T-cell (primary cell): Measurements from ENCODE around the gene NDUFS5. TPM values are rescaled to one million over a fixed set of nuclear protein-coding genes. Genes with fewer than 3 reads are reported as not detected.
"Not testable (repeated sequence)": the region's sequence is repeated elsewhere in the genome, so short reads cannot be mapped to it uniquely, and the experiment has no call there.

Experiments used
- ATAC-seq, 4 experiments: fragments of 200-7000 bp in 3 of 4; fragments of 150-1000 bp in 1 of 4; cut with Tn5 transposase; replicated peaks in 1 of 4; 1 replicate in 3 of 4; 2 replicates in 1 of 4; pipeline ENCODE4 v1.10.0; 2021; ENCODE audit warnings: moderate library complexity in 3 of 4, mild to moderate bottlenecking in 2 of 4, moderate number of reproducible peaks in 1 of 4
- CTCF ChIA-PET, 2 donors: fragments of 300-600 bp; sonication (Branson Sonifier 250); formaldehyde crosslinking; loops; one replicate each; lab custom pipeline; 2022; ENCODE audit warnings: antibody characterized with exemption in 2 of 2; lab: Charles Lee
- POLR2A ChIA-PET, 2 donors: fragments of 300-600 bp; sonication (Branson Sonifier 250); formaldehyde crosslinking; loops; one replicate each; lab custom pipeline; 2022; ENCODE audit warnings: antibody characterized with exemption in 2 of 2; lab: Charles Lee
- DNase-seq, 35 experiments: peaks; one replicate each; pipeline versions ENCODE4 v3.0.0 to v3.0.0-alpha.2; 2013 to 2023
- H3K27ac ChIP-seq: one replicate; pipeline ENCODE4 v1.5.1; 2013; ENCODE audit warnings: low read length
- H3K27me3 ChIP-seq, 2 experiments: replicated peaks in 1 of 2; 1 replicate in 1 of 2; 2 replicates in 1 of 2; pipeline versions ENCODE4 v1.6.1 to v1.7.0; 2013; ENCODE audit warnings: low read length in 1 of 2, mixed read lengths in 1 of 2; ENCODE audit not compliant: control insufficient read depth in 2 of 2, insufficient read depth in 2 of 2; ENCODE audit errors: extremely low read depth in 1 of 2
- H3K36me3 ChIP-seq, 2 donors: 1 replicate in 1 of 2; 2 replicates in 1 of 2; pipeline versions ENCODE4 v1.6.1 to v1.7.0; 2013; ENCODE audit warnings: low read length in 1 of 2; ENCODE audit not compliant: control insufficient read depth in 2 of 2, insufficient read depth in 1 of 2; ENCODE audit errors: extremely low read depth in 1 of 2
- H3K4me1 ChIP-seq, 2 experiments: 1 replicate in 1 of 2; 2 replicates in 1 of 2; pipeline versions ENCODE4 v1.6.1 to v1.7.0; 2013; ENCODE audit warnings: low read length in 2 of 2, mixed read lengths in 1 of 2; ENCODE audit not compliant: insufficient read depth in 2 of 2, control insufficient read depth in 1 of 2; ENCODE audit errors: extremely low read depth in 1 of 2
- H3K4me3 ChIP-seq, 2 donors: 1 replicate in 1 of 2; 2 replicates in 1 of 2; pipeline versions ENCODE4 v1.5.1 to v1.7.0; 2013; ENCODE audit warnings: mild to moderate bottlenecking in 2 of 2, low read length in 1 of 2, moderate library complexity in 1 of 2; ENCODE audit not compliant: control insufficient read depth in 1 of 2; ENCODE audit errors: extremely low read depth in 1 of 2
- H3K9me3 ChIP-seq: 2 replicates; pipeline ENCODE4 v1.7.0; 2013
- H3K27ac Mint-ChIP-seq, 2 donors: one replicate each; pipeline ENCODE4 v1.8.0; 2020 to 2021; ENCODE audit warnings: mild to moderate bottlenecking in 2 of 2, mixed read lengths in 2 of 2
- H3K27me3 Mint-ChIP-seq, 2 donors: one replicate each; pipeline ENCODE4 v1.8.0; 2021 to 2022; ENCODE audit warnings: mixed read lengths in 2 of 2
- H3K36me3 Mint-ChIP-seq: one replicate; pipeline ENCODE4 v1.8.0; 2021; ENCODE audit warnings: mixed read lengths
- H3K4me1 Mint-ChIP-seq, 3 donors: one replicate each; pipeline ENCODE4 v1.8.0; 2020 to 2022; ENCODE audit warnings: mixed read lengths in 3 of 3, mild to moderate bottlenecking in 1 of 3
- H3K4me3 Mint-ChIP-seq, 3 donors: one replicate each; pipeline ENCODE4 v1.8.0; 2020 to 2022; ENCODE audit warnings: mild to moderate bottlenecking in 3 of 3, mixed read lengths in 3 of 3, moderate library complexity in 3 of 3
- H3K9me3 Mint-ChIP-seq, 3 donors: one replicate each; pipeline ENCODE4 v1.8.0; 2020 to 2022; ENCODE audit warnings: mixed read lengths in 3 of 3
- WGBS: methylation state at CpG from one replicate; pipeline ENCODE4 v1.1.5; 2013; ENCODE audit warnings: missing lambda C conversion rate; ENCODE audit not compliant: insufficient coverage; 5-methylcytosine and 5-hydroxymethylcytosine counted together
- total RNA-seq, 35 experiments: library from RNA in 6 of 35; stranded (reverse) in 6 of 35; fragments of 120-200 nt in 1 of 35; gene quantifications; one replicate each; pipeline versions ENCODE4 v1.2.1 to v1.2.4 and lab custom pipeline; 2013 to 2026

NDUFS5 gene
- total RNA-seq, 5 donors from 2014 or later (not counting 1 experiment from before 2014, with no cell fraction given): 95.3 to 120 (median 101) TPM

- H3K36me3 Mint-ChIP-seq: peaks cover 4% of the 10 kb centered on the region
- no peaks in the 10 kb centered on the region for H3K4me1 Mint-ChIP-seq
- H3K27me3 Mint-ChIP-seq: no peaks in the 10 kb centered on the region
- H3K9me3 Mint-ChIP-seq: no peaks in the 10 kb centered on the region
- ChIA-PET POLR2A (no interaction called here), CTCF (no interaction called here)
- ATAC-seq: no peak
- H3K36me3 ChIP-seq: no peaks in the 10 kb centered on the region
- H3K27me3 ChIP-seq: no peaks in the 10 kb centered on the region
- no peak overlapping the region for H3K4me3 Mint-ChIP-seq
- H3K9me3 ChIP-seq: no peaks in the 10 kb centered on the region
- no peak for DNase-seq
- no peaks in the 10 kb centered on the region for H3K4me1 ChIP-seq
- H3K4me3 ChIP-seq: no peak overlapping the region
- WGBS: no CpG with 5 or more reads among the region's 6 CpGs
- H3K27ac Mint-ChIP-seq: no peak overlapping the region
- H3K27ac ChIP-seq: no peak overlapping the region
Measured at GRCh38 chr1:39063775-39064174, 37.6 kb downstream of the NDUFS5 start.

- H3K9me3 Mint-ChIP-seq: no peaks in the 10 kb centered on the region
- H3K27me3 Mint-ChIP-seq: no peaks in the 10 kb centered on the region
- Histone ChIP-seq H3K4me1 (no peaks in the 10 kb centered on the region), H3K27me3 (no peaks in the 10 kb centered on the region), H3K9me3 (no peaks in the 10 kb centered on the region), H3K36me3 (no peaks in the 10 kb centered on the region), H3K4me3 (no peak overlapping the region), H3K27ac (no peak overlapping the region)
- CTCF ChIA-PET: no interaction called here
- no peaks in the 10 kb centered on the region for H3K4me1 Mint-ChIP-seq
- H3K4me3 Mint-ChIP-seq: no peak overlapping the region
- no peak for DNase-seq
- peaks cover 6% of the 10 kb centered on the region for H3K36me3 Mint-ChIP-seq
- H3K27ac Mint-ChIP-seq: no peak overlapping the region
- 100% methylated on average over 1 of the region's 3 CpGs for WGBS
- POLR2A ChIA-PET: interaction anchor here in 1 of 2 donors (0.7 kb wide), 1 partner anchor 12 kb away, joined by 4 read pairs; no protein-coding TSS in a partner anchor
- ATAC-seq: no peak
Measured at GRCh38 chr1:39065542-39065941, 39.4 kb downstream of the NDUFS5 start.

- H3K4me1 Mint-ChIP-seq, H3K27me3 ChIP-seq, H3K27me3 Mint-ChIP-seq, H3K4me1 ChIP-seq, H3K4me3 Mint-ChIP-seq, H3K27ac ChIP-seq, ATAC-seq, H3K9me3 ChIP-seq, H3K4me3 ChIP-seq, H3K36me3 ChIP-seq, H3K27ac Mint-ChIP-seq, H3K9me3 Mint-ChIP-seq, CTCF ChIA-PET, DNase-seq: not testable (repeated sequence)
- H3K36me3 Mint-ChIP-seq: peaks cover 13% of the 10 kb centered on the region
- 100% methylated on average over 1 of the region's 7 CpGs for WGBS
- POLR2A ChIA-PET: interaction anchor here in 1 of 2 donors (0.6 kb wide), 1 partner anchor 182 kb away, joined by 4 read pairs; no protein-coding TSS in a partner anchor
Measured at GRCh38 chr1:39068227-39068626, 42.1 kb downstream of the NDUFS5 start.

- H3K4me1 ChIP-seq, H3K9me3 Mint-ChIP-seq, CTCF ChIA-PET: not testable (repeated sequence)
Measured at GRCh38 chr1:39071557-39071956, 45.4 kb downstream of the NDUFS5 start.

GRCh38 chr1:39076127-39076798, 50.1 kb downstream of the NDUFS5 start:
- H3K27me3 ChIP-seq: peaks cover 6 to 13% of the 10 kb centered on the region in 2 experiments
- peaks cover 10 to 12% of the 10 kb centered on the region in 2 donors for H3K27me3 Mint-ChIP-seq
- H3K4me3 Mint-ChIP-seq: no peak overlapping the region
- H3K27ac ChIP-seq: no peak overlapping the region
- 92% methylated on average over 11 of the region's 13 CpGs for WGBS
- no peak overlapping the region for H3K4me3 ChIP-seq
- H3K9me3 ChIP-seq: no peaks in the 10 kb centered on the region
- ChIA-PET CTCF (no interaction called here), POLR2A (no interaction called here)
- no peaks in the 10 kb centered on the region for H3K9me3 Mint-ChIP-seq
- peaks cover 0 to 7% (median 6%) of the 10 kb centered on the region in 3 donors for H3K4me1 Mint-ChIP-seq
- no peaks in the 10 kb centered on the region for H3K36me3 ChIP-seq
- peaks cover 0 to 5% of the 10 kb centered on the region in 2 experiments for H3K4me1 ChIP-seq
- H3K27ac Mint-ChIP-seq: no peak overlapping the region
- H3K36me3 Mint-ChIP-seq: peaks cover 7% of the 10 kb centered on the region
- DNase-seq (no peak), ATAC-seq (no peak)

More at GRCh38 chr1:39071557-39071956, 45.4 kb downstream of the NDUFS5 start:
- H3K27me3 ChIP-seq, H3K4me1 Mint-ChIP-seq, H3K27ac Mint-ChIP-seq, H3K27me3 Mint-ChIP-seq, H3K27ac ChIP-seq, H3K9me3 ChIP-seq, H3K36me3 Mint-ChIP-seq, POLR2A ChIA-PET, DNase-seq, H3K36me3 ChIP-seq, H3K4me3 ChIP-seq, H3K4me3 Mint-ChIP-seq, ATAC-seq: not testable (repeated sequence)

- H3K9me3 Mint-ChIP-seq: no peaks in the 10 kb centered on the region
- peaks cover 3% of the 10 kb centered on the region for H3K36me3 Mint-ChIP-seq
- DNase-seq (no peak), ATAC-seq (no peak)
- no peaks in the 10 kb centered on the region for H3K9me3 ChIP-seq
- H3K27me3 ChIP-seq: peaks cover 6 to 16% of the 10 kb centered on the region in 2 experiments
- 75% methylated on average over 2 of the region's 2 CpGs for WGBS
- H3K4me1 ChIP-seq: peaks cover 0 to 5% of the 10 kb centered on the region in 2 experiments
- POLR2A ChIA-PET: no interaction called here
- H3K27me3 Mint-ChIP-seq: peaks cover 10 to 12% of the 10 kb centered on the region in 2 donors
- no peak overlapping the region for H3K27ac ChIP-seq
- H3K27ac Mint-ChIP-seq: no peak overlapping the region
- H3K4me1 Mint-ChIP-seq: peaks cover 0 to 7% (median 6%) of the 10 kb centered on the region in 3 donors
- CTCF ChIA-PET: no interaction called here
- no peak overlapping the region for H3K4me3 Mint-ChIP-seq
- H3K36me3 ChIP-seq: no peaks in the 10 kb centered on the region
- no peak overlapping the region for H3K4me3 ChIP-seq
Measured at GRCh38 chr1:39076799-39077148, 50.6 kb downstream of the NDUFS5 start.
